Left forelimb (tissue), 1 donor: ENCODE measurements around the gene GALNT15.

Experiments used
- DNase-seq: peaks from one replicate; pipeline ENCODE4 v3.0.0-alpha.2; 2018; ENCODE audit warnings: low spot score

GALNT15 gene

DNA sequence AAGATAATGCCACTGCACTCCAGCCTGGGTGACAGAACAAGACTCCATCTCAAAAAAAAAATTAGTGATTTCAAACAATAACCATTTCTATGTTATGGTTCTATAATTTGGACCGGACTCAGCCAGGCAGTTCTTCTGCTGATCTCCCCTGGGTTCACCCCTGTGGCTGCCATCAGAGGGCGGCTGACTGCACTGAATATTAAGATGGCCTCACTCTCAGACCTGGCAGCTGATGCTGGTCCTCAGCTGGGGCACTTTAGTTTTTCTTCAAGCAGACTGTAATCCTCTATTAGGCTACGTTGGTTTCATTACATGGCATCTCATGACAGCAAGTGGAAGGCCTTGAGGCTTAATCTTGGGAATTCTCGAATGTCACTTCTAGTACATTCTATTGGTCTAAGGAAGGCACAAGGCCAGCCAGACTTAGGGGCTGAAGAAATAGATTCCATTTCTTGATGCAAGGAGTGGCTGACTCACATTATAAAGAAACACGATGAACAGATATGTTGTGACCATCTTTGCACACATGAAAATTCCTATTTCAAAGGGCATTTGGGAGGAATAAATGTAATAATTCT, 12.8 kb downstream of the GALNT15 start:
- peak; percentile 1 for DNase-seq

DNA sequence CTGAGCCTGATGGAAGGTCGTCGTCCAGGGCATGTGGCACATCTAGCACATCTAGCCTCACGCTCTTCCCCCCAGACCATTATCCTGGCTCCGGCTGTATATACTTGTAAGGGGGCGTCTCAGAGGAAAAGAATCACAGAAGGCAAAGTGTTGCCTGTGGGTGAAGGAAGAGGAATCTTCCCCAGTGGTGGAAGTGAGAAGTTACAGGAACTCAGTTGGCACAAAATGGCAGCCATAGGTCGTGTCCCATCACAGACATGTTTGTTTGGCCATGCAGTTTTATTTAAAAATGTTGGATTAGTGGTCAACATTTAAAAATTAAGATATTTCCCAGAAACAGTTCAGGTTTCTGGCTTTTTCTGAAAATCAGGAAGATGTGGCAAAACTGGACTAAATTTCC, 13.6 kb downstream of the GALNT15 start:
- DNase-seq: peak; percentile 12

DNA sequence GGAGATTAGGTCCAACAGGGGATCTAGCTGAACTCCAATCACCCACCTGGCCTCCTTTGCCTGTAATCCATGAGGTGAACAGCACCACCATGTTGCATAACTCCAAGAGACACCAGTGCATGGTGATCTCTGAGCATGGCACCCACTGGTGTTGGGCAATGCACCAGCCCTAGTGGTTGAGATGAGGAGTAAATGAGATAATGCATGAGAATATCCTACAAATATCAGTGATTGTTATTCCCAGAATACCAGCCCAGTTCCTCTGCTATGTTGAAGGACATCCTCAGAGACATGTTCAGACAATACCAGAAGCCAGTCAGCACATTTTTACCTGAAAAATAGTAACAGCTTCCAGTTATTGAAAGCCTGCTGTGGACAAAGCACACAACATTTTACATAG, 14.7 kb downstream of the GALNT15 start:
- peak; percentile 28 for DNase-seq

DNA sequence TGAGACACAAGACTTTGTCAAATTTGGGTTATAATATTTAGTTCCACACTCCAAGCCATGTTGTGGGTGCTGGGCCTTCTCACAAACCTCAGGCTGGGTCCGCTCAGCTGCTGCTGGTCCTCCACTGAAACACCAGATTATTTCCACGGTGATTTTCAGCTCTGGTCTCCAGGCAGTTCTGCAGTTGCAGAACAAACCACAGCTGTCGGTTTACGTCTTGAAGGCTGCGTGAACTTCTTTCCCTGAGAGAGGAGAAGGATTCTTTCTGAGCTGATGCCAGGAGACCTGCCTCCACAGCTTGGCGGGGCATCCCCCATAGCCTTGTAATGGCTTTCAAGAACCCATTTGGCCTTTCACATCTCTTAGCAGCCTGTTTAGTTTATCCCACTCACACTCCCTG, 16.2 kb downstream of the GALNT15 start:
- no peak for DNase-seq

DNA sequence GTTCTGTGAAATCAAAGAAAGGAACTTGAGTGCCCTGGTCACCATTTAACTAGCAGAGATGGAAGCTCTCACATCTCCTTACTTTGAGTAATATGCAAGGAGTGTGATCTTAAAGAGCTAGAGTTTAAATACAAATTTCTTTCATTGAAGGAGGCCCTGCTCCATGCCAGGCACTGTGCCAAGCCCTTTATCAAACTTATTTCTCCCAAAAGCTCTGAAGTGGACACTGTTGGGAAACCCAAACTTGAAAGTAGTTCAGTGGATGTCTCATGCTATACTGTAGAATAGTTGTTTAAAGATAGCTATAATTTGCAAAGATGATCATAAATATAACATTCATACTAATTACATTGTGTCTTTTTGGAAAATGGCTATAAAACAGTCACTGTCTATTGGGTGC, 17.1 kb downstream of the GALNT15 start:
- no peak for DNase-seq

DNA sequence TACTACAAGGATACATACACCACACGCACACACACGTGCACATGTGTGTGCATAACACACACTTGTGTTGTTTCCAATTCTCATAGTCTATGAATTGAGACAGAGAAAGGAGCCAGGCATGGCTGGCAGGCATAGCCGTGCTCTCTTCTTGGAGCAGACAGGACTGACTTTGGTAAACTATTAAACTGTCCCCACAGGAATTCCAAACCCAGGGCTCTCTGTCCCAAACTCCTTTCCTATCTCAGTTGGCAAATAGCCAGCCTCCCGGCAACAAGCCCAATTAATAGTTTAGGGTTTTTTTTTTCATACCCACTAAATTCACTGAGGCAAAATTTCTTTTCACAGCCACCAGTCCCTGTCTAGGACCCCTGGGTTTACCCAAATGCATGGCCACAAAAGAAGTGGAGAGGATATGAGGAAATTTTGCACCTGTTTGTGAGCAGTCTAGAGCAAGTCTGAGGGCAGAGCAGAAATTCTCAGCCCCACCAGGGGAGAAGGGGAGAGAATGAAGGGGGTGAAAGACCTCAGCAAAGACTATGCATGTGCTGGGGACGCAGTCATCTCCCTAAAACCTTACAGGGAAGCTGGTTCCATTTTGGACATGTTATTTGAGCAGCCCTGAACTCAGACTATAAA, 17.8 kb downstream of the GALNT15 start:
- DNase-seq: no peak

DNA sequence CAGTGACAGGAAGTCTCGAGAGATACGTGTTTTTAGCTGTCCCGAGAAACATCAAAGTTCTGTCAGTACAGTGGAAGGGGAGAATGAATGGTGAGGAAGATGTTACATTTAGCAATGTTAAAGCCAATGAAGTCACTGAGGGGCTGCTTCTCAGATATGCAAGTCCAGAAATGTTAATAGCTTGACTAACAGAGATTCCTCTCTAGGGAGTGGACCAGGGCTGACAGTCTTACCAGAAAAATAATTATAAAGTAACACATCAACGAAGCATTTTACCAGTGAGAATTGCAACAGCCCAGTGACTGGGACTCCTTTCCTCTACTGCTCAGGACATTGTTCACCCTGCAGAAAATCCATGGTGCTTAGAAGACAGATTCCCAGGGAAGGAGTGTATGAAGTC, 23.9 kb downstream of the GALNT15 start:
- no peak for DNase-seq

DNA sequence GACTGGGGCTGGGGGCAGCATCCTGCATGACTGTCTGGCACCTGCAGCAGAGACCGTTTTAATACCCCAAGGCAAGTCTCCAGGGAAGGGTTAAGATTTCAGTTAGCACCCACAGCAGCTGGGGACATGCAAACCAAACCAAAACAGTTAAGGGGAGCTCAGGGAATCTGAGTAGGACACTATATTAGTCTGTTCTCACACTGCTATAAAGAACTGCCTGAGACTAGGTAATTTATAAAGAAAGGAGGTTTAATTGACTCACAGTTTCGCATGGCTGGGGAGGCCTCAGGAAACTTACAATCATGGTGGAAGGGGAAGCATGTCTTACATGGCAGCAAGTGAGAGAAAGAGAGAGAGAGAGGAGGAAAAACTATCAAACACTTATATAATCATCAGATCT, 25.3 kb downstream of the GALNT15 start:
- DNase-seq: no peak

DNA sequence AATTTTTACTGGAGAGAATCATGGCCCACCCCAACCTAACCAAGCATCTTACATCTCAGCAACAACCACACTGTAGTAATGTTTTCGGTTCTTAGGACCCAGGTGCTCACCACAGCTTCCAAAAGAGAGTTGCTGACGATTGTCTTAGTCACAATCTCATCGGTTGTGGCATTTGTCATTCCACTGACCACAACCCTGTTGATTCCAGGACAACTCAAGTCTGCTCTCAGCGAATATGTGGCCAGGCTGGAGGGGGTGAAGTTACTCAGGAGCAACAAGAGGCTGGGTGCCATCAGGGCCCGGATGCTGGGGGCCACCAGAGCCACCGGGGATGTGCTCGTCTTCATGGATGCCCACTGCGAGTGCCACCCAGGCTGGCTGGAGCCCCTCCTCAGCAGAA, 25.9 kb downstream of the GALNT15 start:
- no peak for DNase-seq

DNA sequence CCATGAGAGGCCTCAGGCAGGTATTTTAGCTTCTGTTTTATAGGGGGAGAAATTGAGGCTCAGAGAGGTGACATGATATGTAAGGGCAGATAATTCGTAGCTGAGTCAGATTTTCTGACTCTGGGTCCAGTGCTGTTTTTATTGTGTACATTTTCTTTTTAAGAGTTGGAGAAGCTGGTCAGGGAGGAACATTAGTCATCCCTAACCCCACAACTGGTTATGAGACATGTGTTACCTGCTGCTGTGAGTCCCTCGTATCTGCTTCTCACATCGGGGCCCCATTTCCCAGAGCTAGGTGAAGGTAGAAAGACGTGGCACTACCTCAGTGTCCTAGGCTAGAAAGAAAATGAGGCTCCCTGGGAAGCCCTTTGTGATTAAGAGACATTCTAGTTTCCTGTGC, 28.6 kb downstream of the GALNT15 start:
- DNase-seq: no peak

DNA sequence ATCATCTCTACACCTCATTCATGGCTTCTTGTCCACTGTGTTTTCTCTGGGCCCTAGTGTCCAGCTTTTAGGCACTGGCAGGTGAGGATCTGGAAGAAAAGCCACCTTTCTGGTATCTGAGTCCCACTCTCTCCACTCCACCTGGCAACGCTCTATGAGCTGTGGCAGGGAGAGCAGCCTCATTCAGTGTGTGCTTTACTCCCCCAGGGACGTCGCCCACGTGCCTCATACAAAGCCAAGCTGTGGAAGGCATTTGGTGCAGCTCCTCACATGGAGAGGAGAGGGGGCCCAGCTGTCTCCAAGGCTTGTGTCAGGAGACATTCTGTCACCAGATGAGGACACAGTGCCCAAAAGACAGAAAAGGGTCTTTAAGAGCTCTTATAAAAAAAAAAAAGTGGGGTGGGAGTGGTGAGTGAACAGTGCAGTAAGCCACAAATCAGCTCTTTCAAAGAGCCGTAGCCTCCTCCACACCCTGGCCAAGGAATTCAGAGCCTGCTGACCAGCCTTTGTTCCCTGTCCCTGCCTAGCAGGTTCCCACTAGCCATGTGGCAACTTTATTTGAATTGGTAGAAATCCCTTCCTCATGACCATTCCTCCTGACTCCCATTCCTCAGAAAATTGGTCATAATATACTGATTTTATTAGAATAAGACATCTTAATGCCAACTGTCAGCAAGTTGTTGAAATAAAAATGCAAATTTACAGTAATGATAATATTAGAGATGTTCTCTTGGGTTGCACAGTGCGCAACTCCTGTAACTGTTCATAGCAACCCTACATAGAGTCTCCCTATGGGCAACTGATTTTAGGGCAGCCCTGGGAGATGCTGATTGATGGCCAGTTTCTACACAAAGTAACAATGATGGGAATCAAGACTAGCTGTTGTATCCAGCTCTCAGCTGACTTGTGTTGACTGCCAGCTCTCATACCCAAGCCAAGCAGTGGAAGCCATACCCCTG, 29.5 kb downstream of the GALNT15 start:
- no peak for DNase-seq

DNA sequence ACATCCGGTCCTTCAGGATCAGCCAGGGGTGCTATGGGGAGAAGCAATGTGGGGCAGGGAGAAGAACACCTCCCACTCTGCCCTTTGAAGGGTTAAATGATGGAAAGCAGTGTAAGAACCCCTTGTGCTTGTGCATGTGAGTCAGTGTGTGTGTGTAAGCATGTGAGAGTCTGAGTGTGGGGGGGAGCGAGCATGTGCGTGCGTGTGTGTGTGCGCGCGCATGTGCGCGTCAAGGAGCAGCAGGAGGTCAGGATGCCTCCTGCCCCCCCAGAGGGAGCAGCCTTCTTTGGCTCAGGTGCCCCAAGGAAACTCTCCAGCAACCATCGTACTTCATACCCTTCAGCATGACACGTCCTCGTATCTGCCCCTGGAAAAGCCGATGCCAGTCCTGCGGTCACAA, 30.3 kb downstream of the GALNT15 start:
- no peak for DNase-seq

DNA sequence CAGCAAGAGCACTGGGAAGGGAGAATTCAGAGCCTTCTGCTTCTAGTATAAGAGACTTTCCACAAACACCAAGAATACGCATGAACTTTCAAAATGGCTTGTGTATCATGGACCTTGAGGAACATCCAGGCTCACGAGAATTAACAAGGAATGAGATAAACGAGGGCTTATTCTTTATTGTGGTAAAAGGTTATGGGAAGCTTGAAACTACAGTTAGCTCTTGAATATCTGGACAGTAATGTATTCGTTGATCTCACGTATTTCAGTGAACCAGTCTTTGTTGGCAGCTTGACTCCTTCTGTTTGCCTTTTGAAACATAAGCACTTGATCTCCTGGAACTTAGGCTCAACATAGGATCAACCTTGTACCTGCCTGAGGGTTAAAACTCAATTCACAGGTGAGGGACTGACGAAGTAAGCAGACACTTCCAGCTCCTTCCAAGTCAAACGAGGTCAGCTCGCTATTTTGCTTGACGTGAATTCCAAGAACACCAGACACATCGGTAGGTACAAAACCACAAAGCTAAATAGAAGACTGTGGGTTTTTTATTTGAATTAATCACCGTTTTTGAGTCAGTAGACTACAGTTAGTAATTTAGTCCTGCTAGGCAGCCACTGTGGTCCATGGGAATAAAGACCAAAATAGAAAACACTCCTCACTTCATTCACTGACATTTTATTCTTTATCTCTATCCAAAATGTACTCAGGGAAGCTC, 30.8 kb downstream of the GALNT15 start:
- DNase-seq: no peak

DNA sequence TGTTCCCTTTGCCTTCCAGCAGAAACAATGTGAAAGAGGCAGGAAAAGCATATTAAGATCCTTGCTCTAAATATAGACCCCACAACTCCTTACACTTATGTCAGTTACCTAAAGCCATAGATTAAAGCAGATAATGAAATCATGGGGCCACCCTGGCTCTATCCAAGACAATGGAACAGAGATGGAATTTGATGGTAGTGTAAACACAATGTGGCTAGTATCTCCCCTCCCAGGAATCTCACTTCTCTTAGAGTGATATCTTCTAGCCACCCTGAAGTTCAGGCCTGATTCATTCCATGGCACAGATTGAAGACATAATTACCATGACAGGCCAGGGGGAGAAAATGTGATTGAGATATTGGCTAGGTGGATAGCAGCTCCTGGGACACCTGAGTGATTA, 32.6 kb downstream of the GALNT15 start:
- DNase-seq: no peak

DNA sequence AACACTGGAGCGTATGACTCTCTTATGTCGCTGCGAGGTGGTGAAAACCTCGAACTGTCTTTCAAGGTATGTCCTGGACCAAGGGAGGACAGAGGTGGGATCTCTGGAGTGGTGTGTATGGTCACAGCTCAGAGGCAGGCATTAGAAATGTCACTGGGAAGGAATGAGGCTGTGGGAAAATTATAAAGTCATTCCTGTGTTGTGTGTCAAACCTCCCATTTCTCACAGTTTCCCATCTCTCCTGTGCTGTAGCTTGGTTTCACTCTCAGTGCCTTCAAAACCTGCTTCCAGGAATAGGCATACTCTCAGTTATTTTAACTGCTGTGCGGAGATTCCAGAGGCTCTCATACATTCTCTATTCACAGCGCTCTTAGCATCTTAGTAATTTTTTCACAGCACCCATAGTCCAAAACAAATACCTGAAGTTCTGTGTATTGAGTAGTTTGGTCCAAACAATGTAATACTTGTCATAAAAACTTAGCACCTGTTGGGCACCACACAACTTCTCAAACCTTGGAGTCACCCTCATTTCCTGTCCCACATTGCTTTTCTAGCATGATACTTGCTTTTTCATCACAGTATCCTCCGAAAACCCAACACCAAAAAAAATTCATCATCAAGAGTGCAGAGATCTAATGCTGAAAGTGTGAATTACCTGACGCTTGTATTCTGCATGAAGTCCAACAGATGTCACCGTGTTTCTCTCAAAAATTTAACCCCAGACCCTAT, 36.9 kb downstream of the GALNT15 start:
- DNase-seq: no peak

DNA sequence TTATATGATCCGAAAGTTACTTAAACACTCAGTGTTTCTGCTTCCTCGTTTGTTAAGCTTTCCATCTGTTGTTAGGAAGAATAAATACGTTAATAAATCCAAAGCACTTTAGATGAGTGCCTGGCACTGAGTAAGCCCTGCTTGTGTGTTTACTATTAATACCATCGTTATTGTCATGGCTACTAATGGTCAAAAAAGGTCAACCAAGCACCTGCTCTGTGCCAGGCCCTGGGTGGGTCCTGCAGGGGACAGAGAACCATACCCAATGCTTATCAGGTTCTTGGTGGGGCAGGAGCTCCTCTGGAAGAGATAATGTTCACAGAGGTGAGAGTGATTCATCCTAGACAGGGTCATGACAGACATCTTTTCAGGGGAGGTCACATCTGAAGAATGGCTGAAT, 39.9 kb downstream of the GALNT15 start:
- DNase-seq: no peak

DNA sequence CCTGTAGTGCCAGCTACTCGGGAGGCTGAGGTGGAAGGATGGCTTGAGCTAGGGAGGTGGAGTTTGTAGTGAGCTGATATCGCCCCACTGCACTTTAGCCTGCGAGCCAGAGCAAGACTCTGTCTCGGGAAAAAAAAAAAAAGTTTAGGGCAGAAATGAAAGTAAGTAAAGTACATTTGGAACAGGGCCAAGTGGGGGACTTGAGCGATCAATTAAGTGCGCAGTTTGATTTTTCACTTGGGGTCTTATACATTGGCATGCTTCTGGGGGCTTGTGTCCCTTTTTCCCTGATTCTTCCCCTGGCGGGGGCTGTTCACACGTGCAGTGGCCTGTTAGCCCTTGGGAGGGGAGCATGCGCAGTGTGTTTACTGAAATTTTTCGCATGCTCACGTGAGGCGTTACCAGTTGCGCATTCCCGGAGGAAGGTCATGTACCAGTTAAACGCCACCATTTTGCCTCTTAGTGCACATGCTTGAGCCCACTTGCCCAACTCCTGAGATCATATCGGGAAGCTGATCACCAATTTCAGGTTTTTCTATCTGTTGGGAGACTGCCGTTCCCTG, 42.0 kb downstream of the GALNT15 start:
- no peak for DNase-seq

DNA sequence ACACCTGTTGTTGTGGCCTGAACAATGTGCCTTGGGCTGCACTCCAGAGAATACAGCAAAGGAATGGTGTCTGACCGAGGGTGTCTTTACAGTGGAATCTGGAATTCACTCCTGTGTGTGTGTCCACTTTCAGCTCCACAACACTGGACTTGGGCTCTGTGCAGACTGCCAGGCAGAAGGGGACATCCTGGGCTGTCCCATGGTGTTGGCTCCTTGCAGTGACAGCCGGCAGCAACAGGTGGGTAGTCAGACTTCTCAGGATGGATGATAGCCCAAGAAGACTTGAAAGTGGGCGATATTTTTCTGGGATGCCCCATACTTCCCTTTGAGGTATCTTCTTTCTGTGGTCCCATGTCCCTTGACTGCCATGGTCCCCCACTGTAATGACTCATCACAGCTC, 45.3 kb downstream of the GALNT15 start:
- no peak for DNase-seq

DNA sequence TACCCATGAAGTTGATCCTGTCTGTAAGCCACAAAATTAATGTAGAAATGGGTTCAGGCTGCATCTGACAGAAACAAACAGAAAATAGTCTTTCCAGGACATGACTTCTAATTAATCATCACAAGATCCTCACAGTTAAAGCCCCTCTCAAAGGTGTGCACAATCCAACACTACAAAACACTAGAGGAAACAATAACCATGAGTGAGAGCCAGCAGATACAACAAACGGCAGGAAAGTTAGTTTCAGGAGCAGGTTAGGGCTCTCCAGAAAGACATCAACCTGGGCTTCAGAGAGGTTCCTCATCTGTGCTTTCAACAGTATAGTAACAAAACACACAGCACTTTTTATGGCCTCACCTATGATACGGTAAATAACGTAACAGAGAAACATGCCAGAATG, 47.5 kb downstream of the GALNT15 start:
- DNase-seq: no peak

DNA sequence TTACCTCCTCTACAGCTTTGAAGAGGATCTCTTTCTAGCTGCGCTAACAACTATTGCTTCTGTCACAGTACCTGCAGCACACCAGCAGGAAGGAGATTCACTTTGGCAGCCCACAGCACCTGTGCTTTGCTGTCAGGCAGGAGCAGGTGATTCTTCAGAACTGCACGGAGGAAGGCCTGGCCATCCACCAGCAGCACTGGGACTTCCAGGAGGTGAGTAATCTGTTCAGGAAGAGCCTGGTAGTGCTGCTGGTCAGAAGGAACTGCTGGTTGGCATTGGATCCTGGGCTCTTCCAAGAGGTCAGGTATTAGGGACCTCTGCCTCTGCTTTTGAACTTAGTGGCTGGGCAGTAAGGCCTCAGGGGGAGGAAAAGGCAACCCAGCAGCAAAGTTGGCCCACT, 48.1 kb downstream of the GALNT15 start:
- DNase-seq: no peak

DNA sequence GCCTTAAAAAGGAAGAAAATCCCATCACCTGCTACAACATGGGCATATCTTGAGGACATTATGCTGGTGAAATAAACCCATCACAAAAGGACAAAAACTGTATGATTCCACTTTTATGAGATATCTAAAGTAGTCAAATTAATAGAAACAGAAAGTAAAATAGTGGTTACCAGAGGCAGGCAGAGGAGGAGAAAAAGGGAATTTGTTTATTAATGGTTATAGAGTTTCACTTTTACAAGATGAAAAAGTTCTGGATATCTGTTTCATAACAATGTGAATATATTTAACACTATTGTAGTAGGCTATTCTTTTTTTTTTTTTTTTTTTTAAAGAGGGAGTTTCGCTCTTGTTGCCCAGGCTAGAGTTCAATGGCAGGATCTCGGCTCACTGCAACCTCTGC, 49.8 kb downstream of the GALNT15 start:
- no peak for DNase-seq

DNA sequence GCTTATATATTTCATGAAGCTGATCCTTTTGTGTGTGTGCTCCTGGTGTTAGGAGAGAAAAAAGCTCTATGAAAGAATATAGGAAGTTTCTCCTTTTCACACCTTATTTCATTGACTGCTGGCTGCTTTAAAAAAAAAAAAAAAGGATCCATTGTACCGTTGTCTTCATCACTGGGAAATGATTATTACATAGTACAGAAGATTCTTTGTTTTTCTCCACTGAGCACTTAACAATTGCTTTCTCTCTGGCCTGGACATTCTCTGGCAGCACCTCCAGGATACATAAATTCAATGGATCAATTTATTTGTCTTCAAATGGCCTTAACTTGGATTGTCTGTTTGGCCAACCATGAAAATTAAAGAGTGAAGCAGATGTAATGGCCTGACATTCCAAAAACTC, 53.1 kb downstream of the GALNT15 start:
- no peak for DNase-seq
